HepG2 (cell line): ENCODE results near the gene METTL22. TPM values are rescaled to one million over a fixed set of nuclear protein-coding genes. Genes with fewer than 3 reads are reported as not detected.

Experiments
- ARNT2 ChIP-seq: sonication (generic); formaldehyde crosslinking; IDR thresholded peaks from 2 replicates; pipeline ENCODE4 v1.8.0; 2022; ENCODE audit warnings: mild to moderate bottlenecking, low read depth, missing genetic modification reagents, moderate library complexity
- CEBPB ChIP-seq: IDR thresholded peaks from 2 replicates; pipeline ENCODE4 v1.6.1; 2011; ENCODE audit warnings: low read depth, low read length, improper control_type of control experiment, borderline replicate concordance
- CEBPG ChIP-seq: IDR thresholded peaks from 2 replicates; pipeline ENCODE4 v1.6.1; 2016
- EED ChIP-seq: sonication (generic); formaldehyde crosslinking; IDR thresholded peaks from 2 replicates; pipeline ENCODE4 v1.5.0; 2020; ENCODE audit warnings: mild to moderate bottlenecking, missing genetic modification reagents
- HES4 ChIP-seq: sonication (generic); formaldehyde crosslinking; IDR thresholded peaks from 2 replicates; pipeline ENCODE4 v1.9.0; 2021; ENCODE audit warnings: mild to moderate bottlenecking, missing genetic modification reagents, borderline replicate concordance
- KDM2A ChIP-seq: sonication (generic); formaldehyde crosslinking; IDR thresholded peaks from 2 replicates; pipeline ENCODE4 v1.4.0; 2020; ENCODE audit warnings: low read depth, missing genetic modification reagents, borderline replicate concordance
- MYC ChIP-seq: sonication (generic); formaldehyde crosslinking; IDR thresholded peaks from 2 replicates; pipeline ENCODE4 v1.9.0; 2021; ENCODE audit warnings: missing genetic modification reagents, borderline replicate concordance
- PAXIP1 ChIP-seq: sonication (generic); formaldehyde crosslinking; conservative IDR thresholded peaks from 2 replicates; pipeline ENCODE4 v1.4.0; 2020; ENCODE audit warnings: mild to moderate bottlenecking, missing genetic modification reagents, moderate library complexity
- POGK ChIP-seq: sonication (generic); formaldehyde crosslinking; conservative IDR thresholded peaks from 2 replicates; pipeline ENCODE4 v1.8.0; 2022; ENCODE audit warnings: mild to moderate bottlenecking, moderate library complexity, missing genetic modification reagents
- PPARG ChIP-seq: conservative IDR thresholded peaks from 2 replicates; pipeline ENCODE4 v1.6.1; 2016; ENCODE audit warnings: missing biosample characterization, missing genetic modification reagents
- PRPF4 ChIP-seq: fragments of 200-400 bp; formaldehyde crosslinking; IDR thresholded peaks from 2 replicates; pipeline ENCODE4 v1.6.1; 2016; ENCODE audit warnings: low read length, low read depth; ENCODE audit not compliant: poor library complexity, severe bottlenecking
- SOX13 ChIP-seq, 3 experiments: fragments of 450-650 bp in 1 of 3; sonication (generic) in 1 of 3; formaldehyde crosslinking in 1 of 3; IDR thresholded peaks in 2 of 3; conservative IDR thresholded peaks in 1 of 3; 2 replicates each; pipeline versions ENCODE4 v1.5.0 to v1.6.1; 2016 to 2020; ENCODE audit warnings: antibody characterized with exemption in 1 of 3, mild to moderate bottlenecking in 1 of 3, missing compliant biosample characterization in 1 of 3, missing genetic modification reagents in 1 of 3, moderate library complexity in 1 of 3
- ZFP36 ChIP-seq: fragments of 150-350 bp; IDR thresholded peaks from 2 replicates; pipeline ENCODE4 v1.6.1; 2018; ENCODE audit warnings: borderline replicate concordance, low read length, low read depth; ENCODE audit not compliant: partially characterized antibody
- ZFY ChIP-seq: sonication (generic); formaldehyde crosslinking; IDR thresholded peaks from 2 replicates; pipeline ENCODE4 v1.4.0; 2020; ENCODE audit warnings: missing genetic modification reagents
- ZHX1 ChIP-seq: sonication (generic); formaldehyde crosslinking; IDR thresholded peaks from 2 replicates; pipeline ENCODE4 v1.8.1; 2022; ENCODE audit warnings: low read depth, mild to moderate bottlenecking, missing genetic modification reagents
- ZMYM3 ChIP-seq: sonication (generic); formaldehyde crosslinking; IDR thresholded peaks from 2 replicates; pipeline ENCODE4 v1.5.1; 2020; ENCODE audit warnings: mild to moderate bottlenecking, missing genetic modification reagents
- ZNF12 ChIP-seq: sonication (generic); formaldehyde crosslinking; IDR thresholded peaks from 2 replicates; pipeline ENCODE4 v1.5.0; 2020; ENCODE audit warnings: missing genetic modification reagents
- ZNF331 ChIP-seq: sonication (generic); formaldehyde crosslinking; IDR thresholded peaks from 2 replicates; pipeline ENCODE4 v1.4.0; 2020; ENCODE audit warnings: missing genetic modification reagents
- ZNF576 ChIP-seq: sonication (generic); formaldehyde crosslinking; IDR thresholded peaks from 2 replicates; pipeline ENCODE4 v1.4.0; 2020; ENCODE audit warnings: mild to moderate bottlenecking, missing genetic modification reagents
- ZNF629 ChIP-seq: sonication (generic); formaldehyde crosslinking; conservative IDR thresholded peaks from 2 replicates; pipeline ENCODE4 v1.5.0; 2020; ENCODE audit warnings: missing genetic modification reagents
- ZSCAN30 ChIP-seq: sonication (generic); formaldehyde crosslinking; IDR thresholded peaks from 2 replicates; pipeline ENCODE4 v1.5.0; 2020; ENCODE audit warnings: mild to moderate bottlenecking, missing genetic modification reagents
- polyA plus RNA-seq, 8 experiments: library from polyadenylated mRNA; depleted of rRNA in 3 of 8; stranded (reverse) in 7 of 8; unstranded in 1 of 8; fragments of >200 nt; fragmentation: Illumina TruSeq in 4 of 8; extraction: Trizol in 4 of 8; gene quantifications; 2 replicates each; pipeline versions ENCODE4 v1.2.1 to v1.2.3, GENCODE V29; 2011 to 2016; ENCODE audit warnings: low read depth in 4 of 8, missing spikeins in 1 of 8, mixed read lengths in 1 of 8; ENCODE audit not compliant: insufficient read depth in 1 of 8
- total RNA-seq, 5 experiments: library from RNA; depleted of rRNA; stranded (reverse); fragments of >200 nt; fragmentation: Illumina TruSeq; extraction: Trizol; gene quantifications; 2 replicates each; pipeline ENCODE4 v1.2.3, GENCODE V29; 2016; ENCODE audit warnings: low read depth in 1 of 5

Gene METTL22
- total and polyA plus RNA-seq, 2 of the 13 experiments (the other 11 are each of a cell fraction or from before 2014, with no cell fraction given), result 36.2 to 94.8 TPM

GRCh38 chr16:8634991-8635736 is 13.7 kb downstream of the METTL22 start (continued):
- TF ChIP-seq ZHX1, result peak; percentile 45; the same call in 1 of the 2 replicates
- TF ChIP-seq PRPF4, result peak; percentile 18
- TF ChIP-seq KDM2A (CRISPR knock-in tag), result 0 out of 2 replicates have a peak, but pooled peaks have one; percentile 28
- TF ChIP-seq ZFP36, result no peak
- TF ChIP-seq ZSCAN30 (CRISPR knock-in tag), result no peak
- no peak for TF ChIP-seq CEBPB
- no peak for TF ChIP-seq SOX13 (IDR thresholded peaks at IDR 0.05)
- no peak for TF ChIP-seq SOX13 (CRISPR knock-in tag; conservative IDR thresholded peaks at IDR 0.05 in 1 of 2, IDR thresholded peaks at IDR 0.05 in 1 of 2)
- no peak for TF ChIP-seq PPARG
- no peak for TF ChIP-seq POGK (CRISPR knock-in tag)
- TF ChIP-seq PAXIP1 (CRISPR knock-in tag), result no peak
- TF ChIP-seq HES4 (CRISPR knock-in tag), result no peak
- no peak for TF ChIP-seq EED (CRISPR knock-in tag)
- no peak for TF ChIP-seq ARNT2
- no peak for TF ChIP-seq ZNF576
- no peak for TF ChIP-seq ZFY
- TF ChIP-seq MYC (CRISPR knock-in tag), result no peak
- no peak for TF ChIP-seq ZNF629 (CRISPR knock-in tag)
- no peak for TF ChIP-seq ZNF331
- peak; percentile 37 for TF ChIP-seq CEBPG (CRISPR knock-in tag)
- TF ChIP-seq ZMYM3 (CRISPR knock-in tag), result no peak
- no peak for TF ChIP-seq ZNF12 (CRISPR knock-in tag)
